SK-N-MC (cell line): ENCODE data around the gene CAMTA1.

Source experiments
- EZH2 ChIP-seq: fragments of 200-600 bp; sonication (generic); IDR thresholded peaks from one replicate; pipeline ENCODE4 v1.6.1; 2017; ENCODE audit warnings: antibody characterized with exemption
- FOXP2 ChIP-seq: optimal IDR thresholded peaks from 2 replicates; pipeline ENCODE3; 2011; ENCODE audit warnings: mild to moderate bottlenecking, moderate library complexity; ENCODE audit not compliant: insufficient read depth; ENCODE audit errors: extremely low read length, control extremely low read depth
- POLR2AphosphoS5 ChIP-seq: IDR thresholded peaks from 2 replicates; pipeline ENCODE4 v1.6.1; 2012; ENCODE audit warnings: mild to moderate bottlenecking, low read depth, low read length, borderline replicate concordance

DNA sequence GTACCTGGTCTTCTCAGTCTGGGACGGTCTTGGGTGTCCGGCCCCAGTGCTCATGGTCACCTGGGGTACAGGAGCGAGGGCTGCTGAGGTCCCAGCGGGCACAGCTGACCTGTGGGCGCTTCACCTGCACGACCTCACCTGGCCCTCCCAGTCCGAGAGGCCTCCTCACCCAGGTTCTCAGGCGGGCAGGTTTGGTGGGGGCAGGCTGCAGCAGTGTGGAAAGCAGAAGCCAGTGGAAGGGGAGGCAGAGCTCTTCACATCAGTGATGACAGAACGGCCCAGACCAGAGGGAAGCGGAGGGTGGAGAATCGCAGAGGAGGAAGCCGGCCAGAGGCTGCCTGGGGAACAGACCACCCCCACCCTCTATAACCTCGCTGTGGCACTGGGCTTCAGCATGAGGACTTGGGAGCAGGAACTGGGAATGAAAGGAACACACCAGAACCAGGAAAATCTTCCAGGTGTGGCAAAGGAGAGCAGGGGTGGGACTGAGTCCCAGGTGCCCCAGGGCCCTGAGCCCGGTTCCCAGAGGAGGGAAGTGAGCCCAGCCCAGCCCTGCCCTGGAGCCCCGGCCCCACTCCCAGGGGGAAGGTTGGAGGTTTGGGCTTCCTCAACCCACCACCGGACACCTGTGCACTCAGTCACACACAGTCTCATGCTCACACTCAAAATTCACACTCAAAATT is 720.7 kb downstream of the CAMTA1 start:
- TF ChIP-seq EZH2 (no peak), POLR2AphosphoS5 (no peak), FOXP2 (no peak)
